Activated T-helper 1 cell treated with anti-CD3 and anti-CD28 coated beads, Interleukin-12 subunit alpha, Interleukin-12 subunit beta, Interleukin-2, Interleukin-4 antibody, amounts not matched to agents 30 ng/mL and 10 ng/mL and 1 ng/mL, durations not matched to agents 14 hours and 24 hours and 36 hours (primary cell): ENCODE measurements around the gene RPN2. TPM values are rescaled to one million over a fixed set of nuclear protein-coding genes. Genes with fewer than 3 reads are reported as not detected.

ENCODE experiments used
- DNase-seq: peaks from one replicate; pipeline ENCODE4 v3.0.0; 2021; ENCODE audit warnings: low spot score
- H3K27ac Mint-ChIP-seq: one replicate; pipeline ENCODE4 v1.8.0; 2021; ENCODE audit warnings: mild to moderate bottlenecking, mixed read lengths
- H3K27me3 Mint-ChIP-seq: one replicate; pipeline ENCODE4 v1.8.0; 2022; ENCODE audit warnings: mild to moderate bottlenecking, moderate library complexity, mixed read lengths; ENCODE audit not compliant: insufficient read depth
- H3K36me3 Mint-ChIP-seq: one replicate; pipeline ENCODE4 v1.8.0; 2021; ENCODE audit warnings: low read depth, mixed read lengths
- H3K4me1 Mint-ChIP-seq: one replicate; pipeline ENCODE4 v1.8.0; 2021; ENCODE audit warnings: low read depth, mixed read lengths
- H3K4me3 Mint-ChIP-seq: one replicate; pipeline ENCODE4 v1.8.0; 2021; ENCODE audit warnings: mild to moderate bottlenecking, moderate library complexity, mixed read lengths
- H3K9me3 Mint-ChIP-seq: one replicate; pipeline ENCODE4 v1.8.0; 2021; ENCODE audit warnings: mixed read lengths
- intact Hi-C: fragments of 100-400 bp; cut with micrococcal nuclease; formaldehyde crosslinking; loops from one replicate; pipeline ENCODE4 v1.15.1; 2024
- total RNA-seq: library from RNA; stranded (reverse); gene quantifications from 2 replicates; pipeline ENCODE4 v1.2.3, GENCODE V29; 2022

Gene RPN2
- total RNA-seq, 1 donor from 2014 or later = 223 TPM

DNA sequence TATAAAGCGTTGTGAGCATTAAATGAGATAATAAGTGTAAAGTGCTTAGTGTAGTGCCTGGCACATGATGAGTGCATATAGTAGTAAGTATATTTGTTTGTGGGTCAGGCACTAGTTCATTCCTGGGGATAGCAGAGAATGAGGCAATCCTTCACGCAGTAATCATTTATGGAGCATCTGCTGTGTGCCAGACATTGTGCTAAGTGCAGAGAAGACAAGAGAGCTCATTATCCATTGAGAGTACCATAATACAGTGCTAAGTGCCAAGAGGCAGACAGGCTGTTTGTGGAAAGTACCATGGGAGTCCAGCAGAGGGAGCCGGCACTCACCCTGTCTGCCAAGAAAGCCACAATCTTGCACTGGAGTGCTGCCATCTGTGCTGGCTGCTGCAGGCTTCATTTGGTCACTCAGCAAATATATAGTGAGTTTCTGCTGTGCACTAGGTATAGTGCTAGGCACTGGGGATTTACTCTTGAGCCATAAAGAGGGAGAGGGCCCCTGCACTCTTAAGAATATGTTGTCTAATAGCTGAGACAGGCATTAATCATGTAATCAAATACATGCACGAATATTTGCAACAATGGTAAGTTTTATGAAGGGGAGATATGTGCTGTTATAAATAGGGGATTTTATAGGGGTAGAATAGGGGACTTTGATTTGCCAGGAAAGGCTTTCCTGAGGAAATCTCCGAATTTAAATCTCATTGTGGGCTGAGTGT is 13.2 kb downstream of the RPN2 start:
- H3K9me3 Mint-ChIP-seq = no peaks in the 10 kb centered on the region
- H3K36me3 Mint-ChIP-seq = peaks cover 40% of the 10 kb centered on the region
- H3K27me3 Mint-ChIP-seq = no peaks in the 10 kb centered on the region
- H3K27ac Mint-ChIP-seq = peak overlapping the region; percentile 43
- peak; percentile 55 for DNase-seq
- peaks cover 70% of the 10 kb centered on the region for H3K4me1 Mint-ChIP-seq
- no peak overlapping the region for H3K4me3 Mint-ChIP-seq
- intact Hi-C loops = loop anchor here (1.0 kb wide), 1 partner anchor 13 kb away; the partner anchor contains the start of genes MROH8 and RPN2

DNA sequence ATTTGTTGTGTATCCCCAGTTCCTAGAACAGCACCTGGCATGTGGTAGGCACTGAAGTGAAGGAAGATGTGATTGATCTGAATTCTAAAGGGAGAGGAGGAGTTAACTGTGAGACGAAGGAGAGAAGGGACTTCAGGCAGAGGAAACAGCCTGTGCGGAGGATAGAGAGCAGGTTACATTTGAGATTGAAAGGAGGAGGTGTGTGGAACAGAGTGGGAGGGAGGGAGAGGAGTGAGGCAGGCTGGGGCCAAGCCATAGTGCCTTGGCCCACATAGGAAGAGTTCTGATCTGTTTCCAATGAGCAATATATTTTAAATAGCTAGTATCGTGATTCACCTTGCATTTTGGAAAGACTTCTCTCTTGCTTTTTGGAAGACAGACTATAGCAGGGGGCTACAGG is 14.1 kb downstream of the RPN2 start:
- H3K4me1 Mint-ChIP-seq = peaks cover 71% of the 10 kb centered on the region
- H3K27ac Mint-ChIP-seq = no peak overlapping the region

DNA sequence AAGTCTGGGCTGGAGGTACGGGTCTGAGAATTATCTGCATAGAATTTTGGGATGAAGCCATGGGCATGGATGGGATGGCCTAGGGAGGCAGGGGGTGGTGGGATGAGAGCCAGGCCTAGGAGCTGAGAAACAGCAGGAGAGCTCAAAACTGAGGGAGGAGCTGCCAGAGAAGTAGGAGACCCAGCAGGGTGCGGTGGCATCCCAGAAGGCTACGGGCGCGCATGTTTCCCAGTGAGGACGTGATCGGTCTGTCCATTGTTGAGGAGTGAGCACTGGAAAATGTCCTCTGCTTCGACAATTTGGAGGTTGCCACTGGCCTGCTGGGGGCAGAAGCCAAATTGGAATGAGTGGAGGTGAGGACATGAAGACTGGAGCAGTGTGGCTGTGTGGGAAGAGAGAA is 14.7 kb downstream of the RPN2 start:
- Mint-ChIP-seq H3K9me3 (no peaks in the 10 kb centered on the region), H3K27ac (peak overlapping the region; percentile 71), H3K36me3 (peaks cover 43% of the 10 kb centered on the region), H3K4me1 (peaks cover 69% of the 10 kb centered on the region), H3K27me3 (no peaks in the 10 kb centered on the region), H3K4me3 (peak overlapping the region; percentile 27)
- no peak for DNase-seq
- intact Hi-C loops = no loop called here

More for the DNA sequence above, 14.1 kb downstream of the RPN2 start:
- Mint-ChIP-seq H3K9me3 (no peaks in the 10 kb centered on the region), H3K27me3 (no peaks in the 10 kb centered on the region), H3K4me3 (no peak overlapping the region), H3K36me3 (peaks cover 37% of the 10 kb centered on the region)
- DNase-seq = no peak
- intact Hi-C loops = no loop called here

DNA sequence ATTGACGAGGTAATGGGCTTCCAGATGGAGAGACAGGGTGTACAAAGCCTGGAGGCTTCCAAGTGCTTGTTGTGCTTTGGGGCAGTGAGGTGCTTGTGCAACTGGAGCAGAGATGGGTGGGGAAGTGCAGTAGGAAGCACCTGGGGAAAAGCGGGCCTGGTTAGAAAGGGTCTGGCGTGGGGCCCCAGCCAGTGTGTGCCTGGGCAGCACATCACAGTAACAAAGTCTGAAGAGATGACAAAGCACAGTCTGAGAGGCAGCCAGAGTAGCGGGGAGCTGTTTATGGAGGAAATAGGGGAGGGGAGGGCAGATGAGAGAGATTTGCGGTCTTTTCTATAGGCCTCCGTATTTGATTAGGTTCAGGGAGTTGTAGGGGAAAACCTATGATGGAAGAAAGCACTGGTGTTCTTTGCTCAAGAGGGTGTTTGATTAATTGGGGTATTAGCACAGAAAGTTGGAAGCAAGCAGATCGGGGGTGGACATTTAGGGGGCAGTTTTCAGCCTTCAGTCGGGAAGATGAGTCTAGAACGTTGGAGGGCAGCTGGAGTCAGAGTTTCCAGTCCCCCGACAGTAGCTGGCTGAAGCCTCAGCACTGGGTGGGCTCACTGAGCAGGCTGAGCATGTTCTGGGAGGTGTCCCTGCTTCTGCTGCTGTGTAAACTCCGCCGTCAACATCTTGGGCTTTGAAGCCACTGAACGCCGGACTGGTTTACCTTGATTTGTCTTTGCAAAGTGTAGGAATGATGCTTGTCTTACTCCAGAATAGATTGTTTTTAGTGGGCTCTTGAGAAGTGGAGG is 15.7 kb downstream of the RPN2 start:
- Mint-ChIP-seq H3K27me3 (no peaks in the 10 kb centered on the region), H3K9me3 (no peaks in the 10 kb centered on the region), H3K36me3 (peaks cover 42% of the 10 kb centered on the region), H3K4me1 (peaks cover 59% of the 10 kb centered on the region), H3K27ac (peak overlapping the region; percentile 80), H3K4me3 (no peak overlapping the region)
- DNase-seq = peak; percentile 8
- intact Hi-C loops = loop anchor here (1.0 kb wide), 1 partner anchor 339 kb away; no protein-coding TSS in a partner anchor

DNA sequence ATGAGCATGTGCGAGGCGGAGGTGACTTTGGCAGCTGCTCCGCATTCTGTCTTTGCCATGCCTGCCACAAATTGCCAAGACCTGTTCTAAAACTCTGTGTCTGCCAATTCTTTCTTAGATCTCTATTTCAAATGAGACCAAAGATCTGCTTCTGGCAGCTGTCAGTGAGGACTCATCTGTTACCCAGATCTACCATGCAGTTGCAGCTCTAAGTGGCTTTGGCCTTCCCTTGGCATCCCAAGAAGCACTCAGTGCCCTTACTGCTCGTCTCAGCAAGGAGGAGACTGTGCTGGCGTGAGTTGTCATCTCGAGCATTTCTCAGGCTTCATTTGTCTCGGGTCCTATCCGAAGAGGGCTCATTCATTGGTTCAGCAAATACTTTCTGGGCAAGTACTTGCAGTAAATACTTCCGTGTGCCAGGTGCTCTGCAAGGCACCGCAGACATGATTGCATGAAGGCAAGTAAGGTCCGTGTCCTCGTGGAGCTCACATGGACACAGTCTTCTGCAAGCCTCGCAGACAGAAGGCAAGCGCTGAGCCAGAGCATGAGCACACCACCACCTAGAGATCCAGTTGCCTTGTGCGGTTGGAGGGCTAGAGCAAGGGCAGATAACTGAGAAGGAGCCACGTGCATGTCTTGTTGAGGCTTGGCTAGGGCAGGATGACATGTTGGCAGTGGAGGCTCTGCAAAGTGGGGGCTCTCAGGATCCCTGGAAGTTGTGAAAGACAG is 20.0 kb downstream of the RPN2 start:
- H3K36me3 Mint-ChIP-seq = peaks cover 50% of the 10 kb centered on the region

DNA sequence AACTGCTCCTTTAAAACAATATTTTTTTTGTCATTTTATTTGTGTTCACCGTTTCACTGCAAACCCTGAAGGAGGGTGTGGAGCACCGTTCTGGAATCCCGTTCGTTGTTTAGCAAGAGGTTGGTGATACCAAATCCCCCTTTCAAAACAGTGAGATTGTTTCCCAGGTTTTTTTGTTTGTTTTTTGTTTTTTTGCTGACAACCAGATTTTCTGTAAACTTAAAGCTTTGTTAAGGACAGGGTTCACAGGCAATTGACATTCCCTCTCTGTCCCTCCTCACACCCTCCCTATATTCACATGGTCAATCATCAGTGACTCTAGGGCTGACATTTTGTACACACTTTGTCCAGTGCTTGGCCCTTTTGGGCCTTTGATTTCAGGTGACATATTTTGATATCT is 21.2 kb downstream of the RPN2 start:
- H3K4me3 Mint-ChIP-seq = no peak overlapping the region
- peaks cover 25% of the 10 kb centered on the region for H3K4me1 Mint-ChIP-seq
- intact Hi-C loops = no loop called here
- H3K9me3 Mint-ChIP-seq = no peaks in the 10 kb centered on the region
- H3K36me3 Mint-ChIP-seq = peaks cover 58% of the 10 kb centered on the region
- DNase-seq = no peak
- H3K27ac Mint-ChIP-seq = no peak overlapping the region
- H3K27me3 Mint-ChIP-seq = no peaks in the 10 kb centered on the region

More for the DNA sequence above, 20.0 kb downstream of the RPN2 start:
- H3K27ac Mint-ChIP-seq = no peak overlapping the region
- no peak for DNase-seq
- no peaks in the 10 kb centered on the region for H3K27me3 Mint-ChIP-seq
- no peaks in the 10 kb centered on the region for H3K9me3 Mint-ChIP-seq
- intact Hi-C loops = no loop called here
- H3K4me1 Mint-ChIP-seq = peaks cover 38% of the 10 kb centered on the region
- H3K4me3 Mint-ChIP-seq = no peak overlapping the region

DNA sequence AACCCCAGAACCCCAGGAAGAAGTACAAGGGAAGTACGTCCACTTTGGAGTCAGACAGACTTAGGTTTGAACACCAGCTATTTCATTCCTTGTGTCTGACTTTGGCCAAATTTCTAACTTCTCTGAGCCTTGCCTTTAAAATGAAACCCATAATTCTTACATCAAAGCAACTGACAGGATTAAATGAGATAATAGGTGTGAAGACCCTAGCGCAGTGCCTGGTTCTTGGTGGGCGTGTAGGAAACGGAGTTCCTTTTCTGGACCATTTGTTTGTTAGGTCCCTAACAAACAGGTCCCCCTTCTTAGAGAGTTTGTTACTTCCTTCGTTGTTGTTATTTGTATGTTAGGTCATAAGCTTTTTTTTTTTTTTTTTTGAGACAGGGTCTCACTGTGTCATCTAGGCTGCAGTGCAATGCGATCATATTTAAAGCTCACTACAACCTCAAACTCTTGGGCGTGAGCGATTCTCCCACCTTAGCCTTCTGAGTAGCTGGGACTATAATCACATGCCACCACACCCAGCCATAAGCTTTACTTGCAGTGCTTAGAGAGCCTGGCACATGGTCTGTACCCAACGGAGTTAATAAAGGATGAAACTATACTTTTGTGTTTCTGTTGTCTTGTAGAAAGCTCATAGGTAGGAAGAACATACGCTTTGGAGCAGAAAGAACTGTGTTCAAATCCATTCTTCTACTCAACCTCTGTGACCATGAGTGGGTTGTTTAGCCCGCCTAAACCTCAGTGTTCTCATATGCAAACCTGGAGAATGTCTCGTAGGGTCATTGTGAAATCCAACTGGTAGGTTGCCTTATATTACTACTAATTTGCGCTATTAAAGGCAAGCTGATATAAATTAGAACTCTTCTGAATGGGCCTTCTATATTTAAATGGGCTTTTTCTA is 22.0 kb downstream of the RPN2 start:
- no peaks in the 10 kb centered on the region for H3K9me3 Mint-ChIP-seq
- H3K4me1 Mint-ChIP-seq = peaks cover 21% of the 10 kb centered on the region
- H3K36me3 Mint-ChIP-seq = peaks cover 63% of the 10 kb centered on the region
- no peak for DNase-seq
- H3K4me3 Mint-ChIP-seq = no peak overlapping the region
- no peak overlapping the region for H3K27ac Mint-ChIP-seq
- intact Hi-C loops = no loop called here
- no peaks in the 10 kb centered on the region for H3K27me3 Mint-ChIP-seq

DNA sequence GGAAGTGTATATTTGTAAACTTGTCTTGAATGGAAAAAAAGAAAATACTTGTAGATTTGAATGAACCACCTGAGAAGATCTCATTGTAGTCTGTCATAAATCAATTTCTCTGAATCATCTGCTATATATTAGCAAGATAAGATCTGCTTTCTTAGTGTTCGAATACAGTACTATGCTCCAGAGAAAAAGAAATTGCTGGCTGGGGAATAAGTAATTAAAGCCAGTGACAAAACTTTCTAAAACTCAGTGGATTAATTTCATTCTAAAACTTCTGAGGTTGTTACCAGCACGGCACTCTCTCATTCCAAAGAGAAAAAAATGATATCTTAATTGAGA is 22.7 kb downstream of the RPN2 start:
- H3K9me3 Mint-ChIP-seq = no peaks in the 10 kb centered on the region
- H3K4me1 Mint-ChIP-seq = peaks cover 18% of the 10 kb centered on the region
- DNase-seq = no peak
- H3K27me3 Mint-ChIP-seq = no peaks in the 10 kb centered on the region
- peaks cover 61% of the 10 kb centered on the region for H3K36me3 Mint-ChIP-seq
- H3K27ac Mint-ChIP-seq = no peak overlapping the region
- no peak overlapping the region for H3K4me3 Mint-ChIP-seq
- intact Hi-C loops = loop anchor here (1.0 kb wide), 1 partner anchor 333 kb away; no protein-coding TSS in a partner anchor

DNA sequence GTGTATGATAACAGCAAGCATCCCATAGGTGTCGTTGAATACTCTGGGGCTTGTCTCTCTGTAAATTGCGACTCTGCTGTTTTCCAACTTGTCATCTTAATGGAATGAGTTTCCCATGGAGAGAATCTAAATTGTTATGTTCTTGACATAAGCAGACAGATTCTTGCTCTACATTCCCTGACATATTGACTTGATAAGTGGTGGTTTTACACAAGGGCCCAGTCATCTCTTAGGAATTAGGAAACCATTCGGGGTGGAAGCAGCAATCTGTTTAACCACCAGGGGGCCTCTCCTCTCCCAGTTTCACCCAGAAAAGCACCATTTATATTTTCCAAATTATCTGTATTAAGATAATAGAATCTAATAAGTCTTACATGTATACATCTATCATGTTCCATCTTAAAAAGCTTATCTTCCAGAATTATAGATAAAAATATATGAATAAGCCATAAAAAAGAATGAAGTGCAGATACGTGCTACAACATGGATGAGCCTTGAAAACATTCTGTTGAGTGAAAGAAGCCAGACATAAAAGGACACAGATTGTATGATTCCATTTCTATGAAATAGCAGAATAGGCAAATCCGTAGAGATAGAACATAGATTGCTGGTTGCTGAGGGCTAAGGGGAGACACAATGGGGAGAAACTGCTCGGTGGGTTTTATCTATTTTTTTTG is 23.3 kb downstream of the RPN2 start:
- H3K9me3 Mint-ChIP-seq = no peaks in the 10 kb centered on the region
- no peaks in the 10 kb centered on the region for H3K27me3 Mint-ChIP-seq
- intact Hi-C loops = loop anchor here (1.0 kb wide), 1 partner anchor 332 kb away; no protein-coding TSS in a partner anchor
- no peak overlapping the region for H3K27ac Mint-ChIP-seq
- H3K4me1 Mint-ChIP-seq = peaks cover 12% of the 10 kb centered on the region
- peaks cover 61% of the 10 kb centered on the region for H3K36me3 Mint-ChIP-seq
- no peak overlapping the region for H3K4me3 Mint-ChIP-seq
- no peak for DNase-seq

DNA sequence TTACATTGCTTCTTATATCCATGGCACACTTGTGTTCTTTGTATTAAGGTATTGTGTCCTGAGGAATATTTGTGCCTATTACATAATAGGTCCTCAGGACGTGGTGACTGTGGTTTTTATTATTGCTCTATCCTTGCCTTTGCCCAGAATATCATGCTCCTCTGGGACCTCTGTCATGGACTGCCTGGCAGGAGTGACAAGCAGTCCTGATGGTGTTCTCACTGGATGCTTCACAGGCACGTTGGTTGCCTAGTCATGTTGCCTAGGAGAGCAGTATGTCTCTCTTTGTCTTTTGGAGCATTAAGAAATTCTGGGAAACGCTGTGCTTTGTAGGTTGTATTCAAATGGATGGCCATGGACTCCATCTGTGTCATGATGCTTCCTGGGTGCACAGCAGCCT is 24.9 kb downstream of the RPN2 start:
- peaks cover 60% of the 10 kb centered on the region for H3K36me3 Mint-ChIP-seq
- peaks cover 12% of the 10 kb centered on the region for H3K4me1 Mint-ChIP-seq
- intact Hi-C loops = no loop called here
- H3K27me3 Mint-ChIP-seq = no peaks in the 10 kb centered on the region
- no peak overlapping the region for H3K4me3 Mint-ChIP-seq
- H3K27ac Mint-ChIP-seq = no peak overlapping the region
- no peaks in the 10 kb centered on the region for H3K9me3 Mint-ChIP-seq
- DNase-seq = no peak

DNA sequence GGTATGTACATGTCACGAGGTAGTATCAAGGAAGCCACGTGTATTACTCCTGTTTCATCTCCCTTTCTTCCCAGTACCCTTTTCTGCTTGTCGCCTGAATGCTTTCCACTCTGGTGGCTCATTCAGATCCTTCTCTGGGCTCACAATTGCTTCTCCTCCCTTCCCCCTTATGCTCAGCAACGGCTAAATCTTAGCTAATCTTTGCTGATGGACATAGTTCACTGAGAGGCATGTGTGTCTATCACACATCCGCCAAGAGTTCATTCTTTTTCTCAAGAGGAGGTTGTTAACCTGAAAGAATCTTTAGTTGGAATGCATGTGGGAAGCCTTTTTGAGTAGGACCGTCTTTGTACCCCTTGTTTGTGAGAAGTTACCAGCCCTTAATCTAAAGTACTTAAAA is 26.0 kb downstream of the RPN2 start:
- intact Hi-C loops = no loop called here
- H3K36me3 Mint-ChIP-seq = peaks cover 55% of the 10 kb centered on the region
- H3K27ac Mint-ChIP-seq = no peak overlapping the region

DNA sequence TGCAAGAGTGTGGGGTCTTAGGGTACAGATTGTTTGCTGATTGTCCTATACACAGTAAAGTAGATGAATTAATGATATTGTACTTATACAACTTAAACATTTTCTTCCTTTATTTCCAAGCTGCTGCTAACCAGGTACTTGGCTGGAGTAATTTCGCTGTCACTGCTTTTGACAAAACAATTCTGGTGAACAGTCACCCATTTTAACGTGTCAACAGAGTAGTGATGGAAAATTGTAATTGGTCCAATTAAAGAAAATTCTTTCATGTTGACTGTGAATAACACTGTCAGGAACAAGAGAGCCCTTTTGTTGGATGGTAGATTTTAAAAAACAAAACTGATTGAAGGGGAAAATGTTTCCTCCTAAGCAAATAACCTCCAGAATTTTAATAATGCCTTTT is 26.7 kb downstream of the RPN2 start:
- intact Hi-C loops = no loop called here
- no peak for DNase-seq
- no peak overlapping the region for H3K27ac Mint-ChIP-seq
- peaks cover 12% of the 10 kb centered on the region for H3K4me1 Mint-ChIP-seq
- no peaks in the 10 kb centered on the region for H3K27me3 Mint-ChIP-seq
- H3K9me3 Mint-ChIP-seq = no peaks in the 10 kb centered on the region
- H3K36me3 Mint-ChIP-seq = peaks cover 51% of the 10 kb centered on the region
- no peak overlapping the region for H3K4me3 Mint-ChIP-seq

More for the DNA sequence above, 26.0 kb downstream of the RPN2 start:
- H3K4me1 Mint-ChIP-seq = peaks cover 12% of the 10 kb centered on the region
- H3K9me3 Mint-ChIP-seq = no peaks in the 10 kb centered on the region
- no peaks in the 10 kb centered on the region for H3K27me3 Mint-ChIP-seq
- DNase-seq = no peak
- no peak overlapping the region for H3K4me3 Mint-ChIP-seq
